Measurements from ENCODE around the gene SNRPD1. TPM values are rescaled to one million over a fixed set of nuclear protein-coding genes. Genes with fewer than 3 reads are reported as not detected.

SNRPD1 gene
- total RNA-seq, 1 donor from 2014 or later, result 128 TPM

- no peak overlapping the region for H2AFZ ChIP-seq (replicated peaks)
- Mint-ChIP-seq H3K27ac (no peak overlapping the region), H3K9me3 (peaks cover 8% of the 10 kb centered on the region), H3K27me3 (ENCODE audit: insufficient read depth, low read depth) (peaks cover 5% of the 10 kb centered on the region), H3K36me3 (peaks cover 12% of the 10 kb centered on the region), H3K4me3 (peak overlapping the region; percentile 100), H3K4me1 (peaks cover 16% of the 10 kb centered on the region)
- peaks cover 7% of the 10 kb centered on the region for H3K4me1 ChIP-seq
- no peaks in the 10 kb centered on the region for H3K36me3 ChIP-seq
- peaks cover 34% of the 10 kb centered on the region for H3F3A ChIP-seq (ENCODE audit: low read depth)
- DNase-seq (ENCODE audit: low spot score), result no peak
- H3K4me3 ChIP-seq, result peak overlapping the region; percentile 79
- TF ChIP-seq EZH2 (IDR thresholded peaks at IDR 0.05), result no peak
- no peak for TF ChIP-seq EZH2phosphoT487 (IDR thresholded peaks at IDR 0.05)
- TF ChIP-seq CTCF (IDR thresholded peaks at IDR 0.05), result no peak
- no peaks in the 10 kb centered on the region for H3K27me3 ChIP-seq
- H3K27ac ChIP-seq, result peak overlapping the region; percentile 94
- peaks cover 3% of the 10 kb centered on the region for H4K20me1 ChIP-seq (ENCODE audit: low read depth)
- H3K4me2 ChIP-seq, result peak overlapping the region; percentile 86
- no peaks in the 10 kb centered on the region for H3K9me3 ChIP-seq (ENCODE audit: low read depth)
- H3K9ac ChIP-seq, result peak overlapping the region; percentile 49
- H3K79me2 ChIP-seq (ENCODE audit: low read depth), result peaks cover 60% of the 10 kb centered on the region
Observed at GRCh38 chr18:21598726-21599584, 13.2 kb upstream of the SNRPD1 start.

- H4K20me1 ChIP-seq (ENCODE audit: low read depth), result peaks cover 3% of the 10 kb centered on the region
- H3K79me2 ChIP-seq (ENCODE audit: low read depth), result peaks cover 51% of the 10 kb centered on the region
- DNase-seq (ENCODE audit: low spot score), result peak; percentile 87
- H3F3A ChIP-seq (ENCODE audit: low read depth), result peaks cover 34% of the 10 kb centered on the region
- no peaks in the 10 kb centered on the region for H3K27me3 ChIP-seq
- H3K27ac ChIP-seq, result peak overlapping the region; percentile 94
- no peaks in the 10 kb centered on the region for H3K9me3 ChIP-seq (ENCODE audit: low read depth)
- H3K36me3 ChIP-seq, result no peaks in the 10 kb centered on the region
- H3K4me3 ChIP-seq, result peak overlapping the region; percentile 79
- peak overlapping the region; percentile 49 for H3K9ac ChIP-seq
- Mint-ChIP-seq H3K36me3 (peaks cover 9% of the 10 kb centered on the region), H3K4me1 (peaks cover 16% of the 10 kb centered on the region), H3K4me3 (peak overlapping the region; percentile 100), H3K27ac (peak overlapping the region; percentile 99), H3K27me3 (ENCODE audit: insufficient read depth, low read depth) (peaks cover 5% of the 10 kb centered on the region), H3K9me3 (peaks cover 4% of the 10 kb centered on the region)
- TF ChIP-seq EZH2phosphoT487 (IDR thresholded peaks at IDR 0.05), result no peak
- TF ChIP-seq EZH2 (IDR thresholded peaks at IDR 0.05), result peak; percentile 47
- peak; percentile 31 for TF ChIP-seq CTCF (IDR thresholded peaks at IDR 0.05)
- H3K4me1 ChIP-seq, result peaks cover 7% of the 10 kb centered on the region
- peak overlapping the region; percentile 90 for H2AFZ ChIP-seq (replicated peaks)
- peak overlapping the region; percentile 86 for H3K4me2 ChIP-seq
Observed at GRCh38 chr18:21599585-21600525, 12.3 kb upstream of the SNRPD1 start.

GRCh38 chr18:21600526-21601410 is 11.3 kb upstream of the SNRPD1 start, which contains the start of gene ESCO1:
Gene ESCO1 (minus strand): TSS chr18:21600704. CDS start chr18:21574843, 25,861 bp downstream.
- H3K4me1 ChIP-seq, result peaks cover 7% of the 10 kb centered on the region
- Mint-ChIP-seq H3K4me1 (peaks cover 16% of the 10 kb centered on the region), H3K9me3 (peaks cover 4% of the 10 kb centered on the region)

More at GRCh38 chr18:21600526-21601410, 11.3 kb upstream of the SNRPD1 start, which contains the start of gene ESCO1:
- peaks cover 5% of the 10 kb centered on the region for H3K27me3 Mint-ChIP-seq (ENCODE audit: insufficient read depth, low read depth)
- peak within 1 kb of the TSS; percentile 49 for H3K9ac ChIP-seq
- peak within 1 kb of the TSS; percentile 99 for H3K27ac Mint-ChIP-seq
- peaks cover 34% of the 10 kb centered on the region for H3F3A ChIP-seq (ENCODE audit: low read depth)
- H3K36me3 ChIP-seq, result no peaks in the 10 kb centered on the region
- H4K20me1 ChIP-seq (ENCODE audit: low read depth), result peaks cover 3% of the 10 kb centered on the region
- H3K27ac ChIP-seq, result peak within 1 kb of the TSS; percentile 94
- H3K9me3 ChIP-seq (ENCODE audit: low read depth), result no peaks in the 10 kb centered on the region
- no peaks in the 10 kb centered on the region for H3K27me3 ChIP-seq
- peak within 1 kb of the TSS; percentile 79 for H3K4me3 ChIP-seq
- H3K4me3 Mint-ChIP-seq, result peak within 1 kb of the TSS; percentile 100
- TF ChIP-seq EZH2phosphoT487 (IDR thresholded peaks at IDR 0.05) (peak; percentile 4), CTCF (IDR thresholded peaks at IDR 0.05) (peak; percentile 88), EZH2 (IDR thresholded peaks at IDR 0.05) (no peak)
- H2AFZ ChIP-seq (replicated peaks), result peak within 1 kb of the TSS; percentile 90
- peak within 1 kb of the TSS; percentile 86 for H3K4me2 ChIP-seq
- H3K79me2 ChIP-seq (ENCODE audit: low read depth), result peaks cover 42% of the 10 kb centered on the region
- peak; percentile 96 for DNase-seq (ENCODE audit: low spot score)
- peaks cover 9% of the 10 kb centered on the region for H3K36me3 Mint-ChIP-seq
